GM21717 (cell line): ENCODE results near the gene IL6.
"Not testable (repeated sequence)": the region's sequence is repeated elsewhere in the genome, so short reads cannot be mapped to it uniquely, and the experiment has no call there.

Source experiments
- ATAC-seq: cut with Tn5 transposase; IDR thresholded peaks from one replicate; pipeline ENCODE4 v1.9.1; 2021; ENCODE audit warnings: mild to moderate bottlenecking, moderate library complexity; ENCODE audit not compliant: unreplicated experiment

Gene IL6

GRCh38 chr7:22726907-22727713 is at the start of gene IL6:
Gene IL6 (plus strand): TSS chr7:22727200. CDS start chr7:22727263, 63 bp downstream.
- ATAC-seq, result peak; percentile 30

- not testable (repeated sequence) for ATAC-seq
These were observed 49.7 kb upstream of the IL6 start for GRCh38 chr7:22677263-22677662.

- ATAC-seq, result no peak
These were observed 49.3 kb upstream of the IL6 start for GRCh38 chr7:22677680-22678079.

- ATAC-seq, result no peak
These were observed 46.5 kb upstream of the IL6 start for GRCh38 chr7:22680482-22680911.

GRCh38 chr7:22681312-22681711 is 45.7 kb upstream of the IL6 start:
- no peak for ATAC-seq

GRCh38 chr7:22681852-22682657 is 44.9 kb upstream of the IL6 start:
- ATAC-seq, result no peak

GRCh38 chr7:22683379-22683778 is 43.6 kb upstream of the IL6 start:
- ATAC-seq, result no peak

- no peak for ATAC-seq
These were observed 40.4 kb upstream of the IL6 start for GRCh38 chr7:22686620-22687019.

- no peak for ATAC-seq
These were observed 38.9 kb upstream of the IL6 start for GRCh38 chr7:22688084-22688483.

GRCh38 chr7:22688934-22689333 is 38.1 kb upstream of the IL6 start:
- not testable (repeated sequence) for ATAC-seq

GRCh38 chr7:22694597-22695207 is 32.3 kb upstream of the IL6 start:
- ATAC-seq, result peak; percentile 65

GRCh38 chr7:22695476-22696132 is 31.4 kb upstream of the IL6 start:
- ATAC-seq, result no peak

- peak; percentile 41 for ATAC-seq
These were observed 30.3 kb upstream of the IL6 start for GRCh38 chr7:22696541-22697228.

- no peak for ATAC-seq
These were observed 29.6 kb upstream of the IL6 start for GRCh38 chr7:22697322-22697859.

GRCh38 chr7:22697876-22698606 is 29.0 kb upstream of the IL6 start:
- peak; percentile 65 for ATAC-seq

GRCh38 chr7:22698767-22699166 is 28.2 kb upstream of the IL6 start:
- no peak for ATAC-seq

- ATAC-seq, result no peak
These were observed 26.4 kb upstream of the IL6 start for GRCh38 chr7:22700559-22701002.

GRCh38 chr7:22702516-22702915 is 24.5 kb upstream of the IL6 start:
- ATAC-seq, result no peak

- not testable (repeated sequence) for ATAC-seq
These were observed 23.7 kb upstream of the IL6 start for GRCh38 chr7:22703107-22703855.
